ENCODE data around the gene SLC9A7.
"Not testable (repeated sequence)": the region's sequence is repeated elsewhere in the genome, so short reads cannot be mapped to it uniquely, and the experiment has no call there.

SLC9A7 gene

DNA sequence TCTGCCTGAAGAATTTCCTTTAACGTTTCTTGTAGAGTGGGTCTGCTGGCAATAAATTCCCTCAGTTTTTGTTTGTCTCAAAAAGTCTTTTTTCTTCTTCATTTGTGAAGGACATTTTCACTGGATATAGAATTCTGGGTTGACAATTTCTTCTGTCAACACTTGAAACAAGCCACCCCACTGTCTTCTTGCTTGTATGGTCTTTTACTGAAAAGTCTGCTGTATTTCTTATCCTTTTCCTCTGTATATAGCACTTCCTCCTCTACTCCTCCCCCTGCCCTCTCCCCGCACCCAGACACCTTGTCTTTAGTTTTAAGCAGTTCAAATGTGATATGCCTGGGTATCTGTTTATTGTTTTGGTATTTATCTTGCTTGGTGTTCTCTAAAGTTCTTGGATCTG, 23.3 kb downstream of the SLC9A7 start:
- TF ChIP-seq, protein P1, sequence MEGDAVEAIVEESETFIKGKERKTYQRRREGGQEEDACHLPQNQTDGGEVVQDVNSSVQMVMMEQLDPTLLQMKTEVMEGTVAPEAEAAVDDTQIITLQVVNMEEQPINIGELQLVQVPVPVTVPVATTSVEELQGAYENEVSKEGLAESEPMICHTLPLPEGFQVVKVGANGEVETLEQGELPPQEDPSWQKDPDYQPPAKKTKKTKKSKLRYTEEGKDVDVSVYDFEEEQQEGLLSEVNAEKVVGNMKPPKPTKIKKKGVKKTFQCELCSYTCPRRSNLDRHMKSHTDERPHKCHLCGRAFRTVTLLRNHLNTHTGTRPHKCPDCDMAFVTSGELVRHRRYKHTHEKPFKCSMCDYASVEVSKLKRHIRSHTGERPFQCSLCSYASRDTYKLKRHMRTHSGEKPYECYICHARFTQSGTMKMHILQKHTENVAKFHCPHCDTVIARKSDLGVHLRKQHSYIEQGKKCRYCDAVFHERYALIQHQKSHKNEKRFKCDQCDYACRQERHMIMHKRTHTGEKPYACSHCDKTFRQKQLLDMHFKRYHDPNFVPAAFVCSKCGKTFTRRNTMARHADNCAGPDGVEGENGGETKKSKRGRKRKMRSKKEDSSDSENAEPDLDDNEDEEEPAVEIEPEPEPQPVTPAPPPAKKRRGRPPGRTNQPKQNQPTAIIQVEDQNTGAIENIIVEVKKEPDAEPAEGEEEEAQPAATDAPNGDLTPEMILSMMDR (conservative IDR thresholded peaks at IDR 0.05; ENCODE audit: low read depth, low read length), result no peak
- DNase-seq (ENCODE audit: low read depth), result no peak
- H3K4me3 ChIP-seq (ENCODE audit: low read depth, low read length), result no peak overlapping the region

DNA sequence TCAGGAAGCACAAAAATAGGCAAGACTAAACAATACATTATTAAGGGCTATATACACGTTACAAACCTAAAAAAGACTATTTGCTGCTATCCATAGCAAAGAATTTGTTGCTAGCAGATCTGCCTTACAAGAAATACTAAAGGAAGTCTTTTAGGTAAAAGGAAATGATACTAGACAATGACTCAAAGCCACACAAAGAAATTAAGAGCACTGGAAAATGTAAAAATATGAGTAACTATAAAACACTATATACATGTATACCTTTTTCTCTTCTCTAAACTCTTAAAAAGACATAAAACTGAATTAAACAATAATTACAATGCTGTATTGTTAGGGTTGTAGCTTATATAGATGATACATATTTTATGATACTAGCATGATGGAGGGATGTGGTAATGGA, 25.7 kb downstream of the SLC9A7 start:
- DNase-seq (ENCODE audit: low read depth), result no peak
- TF ChIP-seq, protein P1 (conservative IDR thresholded peaks at IDR 0.05; ENCODE audit: low read depth, low read length), result no peak
- no peak overlapping the region for H3K4me3 ChIP-seq (ENCODE audit: low read depth, low read length)

DNA sequence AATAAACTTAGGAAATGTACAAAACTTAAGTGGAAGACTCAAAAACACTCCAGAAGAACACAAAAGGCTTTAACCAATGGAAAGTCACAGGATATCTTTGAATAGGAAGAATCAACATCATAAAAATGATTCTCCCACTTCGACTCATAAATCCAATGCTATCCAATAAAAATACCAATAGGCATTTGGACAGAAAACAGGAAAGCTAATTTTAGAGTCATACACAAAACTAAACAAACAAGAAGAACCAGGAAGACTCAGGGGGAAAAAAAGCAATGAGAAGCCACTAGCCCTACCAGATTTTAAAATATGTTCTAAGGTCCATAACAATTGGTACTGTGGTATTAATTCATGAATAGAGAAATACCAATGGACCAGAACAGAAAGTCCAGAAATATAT, 28.2 kb downstream of the SLC9A7 start:
- TF ChIP-seq, protein P1 (conservative IDR thresholded peaks at IDR 0.05; ENCODE audit: low read depth, low read length), result no peak
- no peak overlapping the region for H3K4me3 ChIP-seq (ENCODE audit: low read depth, low read length)
- DNase-seq (ENCODE audit: low read depth), result no peak

DNA sequence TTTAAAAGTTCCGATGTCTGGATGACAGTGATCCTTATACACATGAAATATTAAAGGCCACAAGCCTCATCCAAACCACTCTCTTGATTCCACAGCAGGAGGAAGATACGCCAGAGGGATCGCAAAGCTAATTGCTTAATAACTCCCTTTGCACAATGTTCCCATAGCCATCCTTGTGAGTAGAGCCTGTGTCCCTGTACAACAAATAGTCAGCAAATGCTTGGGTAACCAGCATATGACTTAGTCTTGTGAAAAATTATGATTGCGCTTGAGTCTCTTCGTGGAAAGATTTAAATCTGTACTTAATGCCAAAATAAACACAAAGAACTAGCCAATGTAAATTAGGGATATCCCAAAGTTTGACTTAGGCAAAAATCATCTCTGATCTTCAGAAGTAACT, 31.5 kb downstream of the SLC9A7 start:
- TF ChIP-seq, protein P1 (conservative IDR thresholded peaks at IDR 0.05; ENCODE audit: low read depth, low read length), result no peak
- peak; percentile 70 for DNase-seq (ENCODE audit: low read depth)
- no peak overlapping the region for H3K4me3 ChIP-seq (ENCODE audit: low read depth, low read length)

DNA sequence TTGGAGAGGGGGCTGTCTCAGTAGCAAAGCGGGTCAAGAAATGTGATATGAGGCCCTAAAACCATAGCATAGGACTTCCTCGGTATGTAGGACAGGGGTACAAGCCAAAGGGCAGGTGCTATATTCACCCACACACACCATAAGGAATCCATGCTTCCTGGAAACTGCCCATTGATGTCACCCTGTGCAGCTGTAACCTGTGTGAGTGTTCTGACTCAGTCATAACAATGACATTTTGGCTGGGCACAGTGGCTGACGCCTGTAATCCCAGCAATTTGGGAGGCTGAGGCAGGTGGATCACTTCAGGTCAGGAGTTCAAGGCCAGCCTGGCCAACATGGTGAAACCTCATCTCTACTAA, 35.4 kb downstream of the SLC9A7 start:
- not testable (repeated sequence) for DNase-seq (ENCODE audit: low read depth); H3K4me3 ChIP-seq (ENCODE audit: low read depth, low read length)

DNA sequence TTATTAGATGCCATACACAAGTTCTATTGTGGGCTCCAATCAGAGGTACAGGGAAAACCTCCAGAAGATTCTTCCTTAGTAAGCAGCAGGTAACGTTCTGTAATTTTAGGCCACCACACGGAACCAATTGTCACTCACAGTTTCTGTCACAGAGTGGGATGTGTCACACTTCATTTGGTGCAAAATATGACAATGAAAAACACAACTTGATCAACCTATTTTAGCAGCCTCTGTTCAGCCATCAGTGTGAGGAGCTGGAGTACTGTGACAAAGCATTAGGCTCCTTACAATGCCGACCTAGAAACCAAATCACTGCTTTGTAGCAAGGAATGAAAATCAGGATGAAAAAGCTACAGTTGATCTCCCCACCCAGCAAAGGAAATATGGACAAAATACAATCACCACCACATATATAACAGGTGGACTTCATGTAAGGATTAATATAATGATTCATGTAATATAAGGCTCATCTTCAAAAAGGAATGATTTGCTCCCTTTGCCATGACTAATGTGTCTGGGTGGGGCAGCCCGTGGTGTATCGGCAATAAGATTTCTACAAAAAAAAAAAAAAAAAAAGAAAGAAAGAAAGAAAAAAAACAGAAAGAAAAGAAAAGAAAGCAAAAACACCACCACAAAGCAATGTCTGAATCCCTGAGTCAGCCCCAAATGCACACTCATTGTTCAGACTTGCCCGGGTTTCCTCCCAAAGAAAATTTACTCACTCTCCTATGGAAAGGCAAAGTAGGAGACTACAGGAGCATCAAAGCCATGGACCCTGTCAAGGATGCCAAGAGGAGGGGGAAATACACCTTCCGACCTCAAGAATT, 36.0 kb downstream of the SLC9A7 start:
- H3K4me3 ChIP-seq (ENCODE audit: low read depth, low read length), result no peak overlapping the region
- TF ChIP-seq, protein P1 (conservative IDR thresholded peaks at IDR 0.05; ENCODE audit: low read depth, low read length), result no peak
- no peak for DNase-seq (ENCODE audit: low read depth)

DNA sequence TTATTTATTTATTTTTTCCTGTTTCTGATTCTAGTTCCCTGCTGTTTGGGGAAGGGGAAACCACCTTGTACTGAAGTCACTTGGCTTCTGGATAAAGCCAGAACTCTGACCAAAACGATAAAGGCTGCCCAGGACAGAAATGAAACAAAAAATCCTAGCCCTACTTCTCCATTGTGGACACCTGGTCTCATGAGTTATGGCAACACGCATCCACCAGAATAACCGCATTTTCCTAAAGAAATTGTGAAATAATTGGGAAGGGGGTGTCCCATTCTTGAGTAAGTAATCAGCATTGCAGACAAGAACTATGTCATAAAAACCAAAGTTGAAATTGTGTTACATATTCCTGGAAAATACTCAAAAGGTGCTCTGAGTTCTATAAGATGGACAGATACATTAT, 42.1 kb downstream of the SLC9A7 start:
- no peak for DNase-seq (ENCODE audit: low read depth)
- TF ChIP-seq, protein P1 (conservative IDR thresholded peaks at IDR 0.05; ENCODE audit: low read depth, low read length), result no peak
- H3K4me3 ChIP-seq (ENCODE audit: low read depth, low read length), result no peak overlapping the region

Measured in choroid plexus epithelial cell (primary cell).